Measurements from ENCODE around the gene KIAA0319L.
"Not testable (repeated sequence)": the region's sequence is repeated elsewhere in the genome, so short reads cannot be mapped to it uniquely, and the experiment has no call there.

KIAA0319L gene

DNA sequence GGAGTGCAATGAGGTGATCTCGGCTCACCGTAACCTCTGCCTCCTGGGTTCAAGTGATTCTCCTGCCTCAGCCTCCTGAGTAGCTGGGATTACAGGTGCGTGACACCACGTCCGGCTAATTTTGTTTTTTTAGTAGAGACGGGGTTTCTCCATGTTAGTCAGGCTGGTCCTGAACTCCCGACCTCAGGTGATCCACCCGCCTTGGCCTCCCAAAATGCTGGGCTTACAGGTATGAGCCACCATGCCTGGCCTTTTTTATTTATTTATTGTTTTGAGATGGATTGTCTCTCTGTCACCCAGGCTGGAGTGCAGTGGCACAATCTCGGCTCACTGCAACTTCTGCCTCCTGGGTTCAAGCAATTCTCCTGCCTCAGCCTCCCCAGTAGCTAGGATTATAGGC, 24.4 kb upstream of the KIAA0319L start:
- DNase-seq (ENCODE audit: low read depth), result not testable (repeated sequence)

DNA sequence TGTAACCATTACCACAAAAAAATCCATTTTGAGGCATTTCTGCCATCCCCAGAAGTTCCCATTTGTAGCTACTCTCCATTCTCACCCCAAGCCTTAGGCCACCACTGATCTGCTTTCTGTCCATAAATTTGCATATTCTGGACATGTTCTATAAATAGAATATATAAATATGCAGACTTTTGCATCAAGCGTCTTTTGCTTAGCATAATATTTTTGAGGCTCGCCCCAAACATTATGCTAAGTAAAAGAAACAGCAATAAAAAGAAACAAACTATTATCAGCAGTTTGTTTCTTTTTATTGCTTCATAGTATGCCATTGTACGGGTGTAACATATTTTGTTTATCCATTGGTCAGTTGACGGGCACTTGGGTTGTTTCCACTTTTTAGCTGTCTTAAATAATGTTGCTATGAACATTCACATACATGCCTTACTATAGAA, 23.8 kb upstream of the KIAA0319L start:
- DNase-seq (ENCODE audit: low read depth), result no peak

DNA sequence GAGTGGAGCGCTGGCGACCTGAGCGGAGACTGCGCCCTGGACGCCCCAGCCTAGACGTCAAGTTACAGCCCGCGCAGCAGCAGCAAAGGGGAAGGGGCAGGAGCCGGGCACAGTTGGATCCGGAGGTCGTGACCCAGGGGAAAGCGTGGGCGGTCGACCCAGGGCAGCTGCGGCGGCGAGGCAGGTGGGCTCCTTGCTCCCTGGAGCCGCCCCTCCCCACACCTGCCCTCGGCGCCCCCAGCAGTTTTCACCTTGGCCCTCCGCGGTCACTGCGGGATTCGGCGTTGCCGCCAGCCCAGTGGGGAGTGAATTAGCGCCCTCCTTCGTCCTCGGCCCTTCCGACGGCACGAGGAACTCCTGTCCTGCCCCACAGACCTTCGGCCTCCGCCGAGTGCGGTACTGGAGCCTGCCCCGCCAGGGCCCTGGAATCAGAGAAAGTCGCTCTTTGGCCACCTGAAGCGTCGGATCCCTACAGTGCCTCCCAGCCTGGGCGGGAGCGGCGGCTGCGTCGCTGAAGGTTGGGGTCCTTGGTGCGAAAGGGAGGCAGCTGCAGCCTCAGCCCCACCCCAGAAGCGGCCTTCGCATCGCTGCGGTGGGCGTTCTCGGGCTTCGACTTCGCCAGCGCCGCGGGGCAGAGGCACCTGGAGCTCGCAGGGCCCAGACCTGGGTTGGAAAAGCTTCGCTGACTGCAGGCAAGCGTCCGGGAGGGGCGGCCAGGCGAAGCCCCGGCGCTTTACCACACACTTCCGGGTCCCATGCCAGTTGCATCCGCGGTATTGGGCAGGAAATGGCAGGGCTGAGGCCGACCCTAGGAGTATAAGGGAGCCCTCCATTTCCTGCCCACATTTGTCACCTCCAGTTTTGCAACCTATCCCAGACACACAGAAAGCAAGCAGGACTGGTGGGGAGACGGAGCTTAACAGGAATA, 20.1 kb upstream of the KIAA0319L start:
- DNase-seq (ENCODE audit: low read depth), result peak; percentile 14

DNA sequence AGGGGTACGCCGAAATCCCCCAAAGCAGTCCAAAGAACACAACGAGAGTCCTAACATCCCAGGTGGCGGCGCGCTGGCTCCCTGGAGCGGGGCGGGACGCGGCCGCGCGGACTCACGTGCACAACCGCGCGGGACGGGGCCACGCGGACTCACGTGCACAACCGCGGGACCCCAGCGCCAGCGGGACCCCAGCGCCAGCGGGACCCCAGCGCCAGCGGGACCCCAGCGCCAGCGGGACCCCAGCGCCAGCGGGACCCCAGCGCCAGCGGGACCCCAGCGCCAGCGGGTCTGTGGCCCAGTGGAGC, 19.5 kb upstream of the KIAA0319L start:
- not testable (repeated sequence) for DNase-seq (ENCODE audit: low read depth)

DNA sequence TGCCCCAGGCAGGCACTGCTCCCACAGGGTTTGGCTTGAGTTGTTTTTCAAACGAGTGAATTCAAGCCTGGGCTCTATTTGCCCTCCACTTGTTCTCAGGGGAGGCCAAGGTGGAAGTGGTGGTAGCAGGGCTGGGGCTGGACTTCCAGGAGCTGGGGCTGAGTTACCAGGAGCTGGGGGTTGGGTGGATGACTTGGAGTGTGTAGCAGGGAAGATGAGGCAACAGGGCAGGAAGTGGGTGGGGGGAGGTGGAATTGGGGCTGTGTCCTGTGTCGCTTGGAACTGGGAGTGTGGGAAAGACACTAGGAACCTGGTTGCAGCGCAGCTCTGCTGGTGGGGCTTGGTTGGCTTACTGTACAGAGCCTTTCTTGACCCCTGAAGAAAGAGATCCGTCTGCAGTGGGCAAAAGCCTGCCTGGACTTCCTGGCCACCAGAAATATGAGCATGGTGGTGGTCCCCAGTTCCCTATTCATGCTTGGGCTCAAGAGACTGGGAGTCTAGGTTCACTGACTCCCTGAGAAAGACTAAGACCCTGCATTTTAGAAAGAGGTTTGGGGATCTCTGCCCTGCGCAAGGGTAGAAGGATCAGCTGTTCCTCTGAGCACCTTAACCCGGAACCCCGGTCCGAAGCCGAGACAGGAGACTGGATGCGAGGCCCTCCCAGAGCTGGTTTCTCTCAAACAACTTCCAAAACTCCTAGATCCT, 19.0 kb upstream of the KIAA0319L start:
- peak; percentile 30 for DNase-seq (ENCODE audit: low read depth)

DNA sequence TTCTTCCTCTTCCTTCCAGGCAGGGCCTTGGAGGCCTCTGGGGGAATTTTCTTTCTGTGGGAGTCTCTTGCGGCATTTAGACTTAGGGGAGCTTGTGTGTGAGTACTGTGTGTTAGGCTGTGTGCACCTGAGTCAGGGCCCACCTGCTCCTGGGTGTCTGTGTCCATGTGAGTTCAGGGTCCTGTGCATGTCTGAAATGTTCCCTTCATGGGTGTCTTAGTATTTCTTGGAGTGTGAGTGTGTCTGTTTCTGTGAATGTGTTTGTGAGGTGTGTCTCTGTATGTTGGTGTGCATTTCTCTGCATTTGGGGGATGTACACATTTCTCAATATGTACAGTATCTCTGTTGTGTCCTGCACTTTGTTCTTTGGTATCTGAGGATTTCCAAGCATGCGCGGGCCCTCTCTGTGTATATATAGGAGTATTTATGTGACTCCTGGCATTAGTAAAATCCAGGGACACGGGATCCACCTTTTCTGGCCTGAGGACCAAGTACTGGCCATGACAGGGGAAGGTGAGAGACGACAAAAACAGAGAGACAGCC, 18.3 kb upstream of the KIAA0319L start:
- no peak for DNase-seq (ENCODE audit: low read depth)

DNA sequence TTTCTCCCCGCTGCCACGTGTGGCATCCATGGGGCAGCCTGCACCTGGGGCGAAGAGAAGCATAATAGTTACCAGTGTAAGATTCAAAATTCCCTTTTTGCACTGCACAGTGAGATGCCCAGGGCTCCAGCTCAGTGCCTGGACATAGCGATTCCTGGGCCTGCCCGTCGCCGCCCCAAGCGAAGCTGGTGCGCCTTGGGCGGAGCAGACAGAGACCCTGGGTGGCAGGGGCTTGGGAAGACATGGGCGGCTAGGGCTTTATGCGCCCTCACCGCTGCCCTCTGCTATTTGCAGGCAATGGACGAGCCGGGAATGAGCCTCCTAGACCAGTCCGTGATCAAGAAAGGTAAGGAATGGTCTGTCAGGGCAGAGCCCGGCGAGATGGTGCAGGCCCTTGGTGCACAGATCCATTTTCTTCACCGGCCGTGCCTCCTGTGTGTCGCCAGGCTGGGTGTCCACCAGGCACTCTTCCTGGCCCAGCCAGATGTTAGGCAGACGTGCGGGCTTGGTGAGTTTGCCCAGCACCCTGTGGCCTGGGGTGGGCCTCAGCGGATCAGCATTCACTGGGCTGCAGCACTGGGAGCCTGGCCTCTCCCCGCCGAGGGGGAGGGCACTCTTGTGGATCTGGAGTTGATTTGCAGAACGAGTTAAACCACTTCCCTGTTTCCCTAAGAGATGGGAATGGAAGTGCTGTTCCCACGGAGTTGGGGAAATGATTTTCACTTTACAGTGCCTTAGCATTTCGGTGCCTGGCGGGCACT, 17.6 kb upstream of the KIAA0319L start:
- DNase-seq (ENCODE audit: low read depth), result no peak

DNA sequence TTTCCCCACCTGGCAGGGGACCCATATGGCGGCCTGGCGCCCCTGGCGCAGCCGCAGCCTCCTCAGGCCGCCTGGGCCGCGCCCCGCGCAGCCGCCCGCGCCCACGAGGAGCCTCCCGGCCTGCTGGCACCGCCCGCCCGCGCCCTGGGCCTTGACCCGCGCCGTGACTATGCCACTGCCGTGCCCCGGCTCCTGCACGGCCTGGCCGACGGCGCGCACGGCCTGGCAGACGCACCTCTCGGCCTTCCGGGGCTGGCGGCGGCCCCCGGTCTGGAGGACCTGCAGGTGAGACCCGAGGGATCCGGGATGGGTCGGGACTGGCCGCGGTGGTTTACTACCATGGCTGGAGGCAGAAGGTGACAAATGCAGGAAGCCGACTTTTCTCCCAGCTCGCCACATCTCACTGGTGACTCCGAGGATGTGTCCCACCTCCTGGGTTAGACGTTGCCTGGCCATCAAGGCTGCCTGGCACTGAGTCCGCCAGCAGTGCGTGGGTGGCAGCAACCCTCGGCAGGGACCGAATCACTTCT, 17.0 kb upstream of the KIAA0319L start:
- DNase-seq (ENCODE audit: low read depth), result no peak

DNA sequence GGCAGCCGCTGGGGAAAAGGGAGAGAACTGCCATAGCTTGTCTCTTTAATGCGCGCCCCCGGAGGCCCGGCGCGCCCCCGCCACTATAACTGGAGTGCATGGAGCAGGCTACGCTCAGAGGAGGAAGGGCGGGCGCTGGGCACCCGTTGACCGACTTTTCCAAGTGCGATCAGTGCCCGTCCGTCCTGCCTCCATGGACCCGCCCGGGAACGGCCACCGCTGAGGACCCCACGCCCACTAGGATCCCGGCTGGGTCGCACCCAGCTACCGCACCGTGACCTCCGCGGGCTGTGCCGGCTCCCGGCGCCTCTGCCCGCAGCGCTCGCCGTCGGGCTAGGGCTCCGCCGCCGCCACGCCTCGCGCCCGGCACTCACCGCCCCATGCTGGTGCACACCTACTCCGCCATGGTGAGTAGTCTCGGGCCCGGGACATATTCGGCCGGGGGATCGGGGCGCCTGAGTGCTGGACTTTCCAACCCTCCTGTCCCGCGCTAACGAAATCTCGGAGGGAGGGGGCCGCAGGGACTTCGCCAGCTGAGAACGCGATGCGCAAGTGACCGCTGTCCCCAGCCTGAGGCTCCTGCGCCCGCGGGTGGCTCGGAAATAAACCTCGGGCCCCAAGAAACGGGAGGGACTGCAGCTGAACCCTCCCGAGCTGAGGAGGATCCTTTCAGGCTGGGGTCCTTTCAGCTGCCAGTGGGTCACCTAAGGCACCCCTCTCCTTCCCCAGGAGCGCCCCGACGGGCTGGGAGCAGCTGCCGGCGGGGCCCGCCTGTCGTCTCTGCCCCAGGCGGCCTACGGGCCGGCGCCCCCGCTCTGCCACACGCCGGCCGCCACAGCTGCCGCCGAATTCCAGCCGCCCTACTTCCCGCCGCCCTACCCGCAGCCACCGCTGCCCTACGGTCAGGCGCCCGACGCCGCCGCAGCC, 16.3 kb upstream of the KIAA0319L start, which contains the start of gene TFAP2E:
Gene TFAP2E, plus strand, starts transcription at position 117 of the 927 bp plus-strand sequence. Its CDS starts 264 bp downstream, at position 381.
- peak; percentile 32 for DNase-seq (ENCODE audit: low read depth)

DNA sequence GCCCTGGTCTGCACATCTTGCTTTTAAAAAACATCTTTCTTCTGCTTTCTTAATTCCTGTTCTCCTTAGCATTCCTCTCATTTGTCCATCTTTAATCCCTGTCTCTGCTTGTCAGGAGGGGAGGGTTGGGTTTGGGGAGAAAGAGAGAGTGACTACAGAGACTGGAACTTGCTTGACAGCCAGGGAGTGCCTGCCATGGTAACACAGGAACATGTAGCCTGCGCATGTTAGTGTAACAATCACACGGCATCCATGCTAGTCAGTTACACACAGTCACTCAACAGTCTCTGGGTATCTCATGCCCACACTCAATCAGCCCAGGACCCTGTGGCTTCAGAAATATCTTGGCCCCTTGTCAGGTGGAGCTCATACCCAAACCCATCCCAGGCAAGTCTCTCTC, 15.1 kb upstream of the KIAA0319L start:
- DNase-seq (ENCODE audit: low read depth), result no peak

DNA sequence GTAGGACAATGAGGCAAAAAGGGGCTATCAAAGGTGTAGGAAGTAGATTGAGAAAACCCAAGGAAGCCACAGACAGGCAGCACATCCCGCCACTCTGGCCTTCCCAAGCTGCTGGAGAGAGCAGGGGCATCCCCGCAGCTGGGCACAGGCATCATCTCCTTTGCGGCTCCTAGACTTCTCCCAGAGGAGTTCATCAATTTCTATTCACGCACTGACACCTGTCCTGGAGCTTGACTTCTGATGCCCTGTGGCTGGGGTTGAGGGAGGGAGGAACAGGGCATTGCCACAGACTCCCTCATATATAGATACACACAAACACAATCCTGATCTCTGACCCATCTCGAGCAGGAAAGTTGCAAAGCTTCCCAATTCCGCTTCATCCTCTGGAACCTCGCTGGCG, 14.1 kb upstream of the KIAA0319L start:
- DNase-seq (ENCODE audit: low read depth), result no peak

DNA sequence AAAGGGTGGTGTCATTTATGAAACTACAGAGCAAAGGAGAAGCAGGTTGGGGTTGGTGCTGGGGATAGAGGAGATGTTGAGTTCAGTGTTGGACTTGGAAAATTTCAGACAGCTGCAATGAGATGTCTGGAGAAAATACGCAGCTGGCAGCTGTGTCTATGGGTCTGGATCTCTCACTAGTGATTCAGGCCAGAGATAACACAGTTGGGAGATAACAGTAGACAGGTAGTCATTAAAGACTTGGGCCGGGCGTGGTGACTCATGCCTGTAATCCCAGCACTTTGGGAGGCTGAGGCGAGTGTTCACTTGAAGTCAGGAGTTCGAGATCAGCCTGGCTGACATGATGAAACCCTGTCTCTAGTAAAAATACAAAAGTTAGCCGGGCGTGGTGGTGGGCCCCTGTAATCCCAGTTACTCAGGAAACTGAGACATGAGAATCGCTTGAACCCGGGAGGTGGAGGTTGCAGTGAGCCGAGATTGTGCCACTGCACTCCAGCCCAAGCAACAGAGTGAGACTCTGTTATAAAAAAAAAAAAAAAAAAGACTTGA, 13.5 kb upstream of the KIAA0319L start:
- peak; percentile 88 for DNase-seq (ENCODE audit: low read depth)

DNA sequence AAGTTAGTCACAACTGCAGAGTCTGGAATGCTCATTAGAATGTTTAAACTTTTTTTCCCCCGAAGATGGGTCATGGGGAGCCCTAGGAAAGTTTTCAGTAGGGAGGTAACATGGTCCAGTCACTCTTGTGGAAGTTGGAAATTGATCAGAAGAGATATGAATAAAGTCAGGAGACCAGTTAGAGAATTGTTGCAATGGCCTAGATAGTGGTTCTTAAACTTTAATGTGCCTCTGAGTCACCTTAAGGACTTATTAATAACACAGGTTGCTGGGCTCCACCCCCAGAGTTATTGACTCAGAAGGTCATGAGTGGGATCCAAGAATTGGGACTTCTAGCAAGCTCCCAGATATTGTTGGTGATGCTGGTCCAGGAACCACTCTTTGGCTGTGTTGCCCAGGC, 12.7 kb upstream of the KIAA0319L start:
- peak; percentile 59 for DNase-seq (ENCODE audit: low read depth)

DNA sequence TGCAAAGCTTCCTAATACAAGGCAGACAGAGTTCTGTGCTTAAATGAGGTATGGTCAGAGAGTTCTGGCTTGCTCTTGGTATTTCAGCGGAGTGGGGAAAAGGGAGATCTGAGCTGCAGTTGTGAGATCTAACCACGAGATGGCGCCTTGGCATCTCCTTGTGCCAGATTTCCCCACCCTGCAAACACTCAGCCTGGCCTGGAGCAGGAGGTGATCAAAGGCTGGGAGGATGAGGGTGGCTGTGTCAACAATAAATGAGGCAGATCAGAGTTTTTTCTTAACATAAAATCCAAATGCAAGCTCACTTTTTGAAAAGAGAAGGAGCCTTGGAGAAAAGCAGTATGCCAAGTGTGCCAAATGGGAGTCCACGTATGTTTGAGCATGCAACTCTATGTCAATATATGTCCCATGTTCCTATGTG, 11.8 kb upstream of the KIAA0319L start:
- peak; percentile 58 for DNase-seq (ENCODE audit: low read depth)

DNA sequence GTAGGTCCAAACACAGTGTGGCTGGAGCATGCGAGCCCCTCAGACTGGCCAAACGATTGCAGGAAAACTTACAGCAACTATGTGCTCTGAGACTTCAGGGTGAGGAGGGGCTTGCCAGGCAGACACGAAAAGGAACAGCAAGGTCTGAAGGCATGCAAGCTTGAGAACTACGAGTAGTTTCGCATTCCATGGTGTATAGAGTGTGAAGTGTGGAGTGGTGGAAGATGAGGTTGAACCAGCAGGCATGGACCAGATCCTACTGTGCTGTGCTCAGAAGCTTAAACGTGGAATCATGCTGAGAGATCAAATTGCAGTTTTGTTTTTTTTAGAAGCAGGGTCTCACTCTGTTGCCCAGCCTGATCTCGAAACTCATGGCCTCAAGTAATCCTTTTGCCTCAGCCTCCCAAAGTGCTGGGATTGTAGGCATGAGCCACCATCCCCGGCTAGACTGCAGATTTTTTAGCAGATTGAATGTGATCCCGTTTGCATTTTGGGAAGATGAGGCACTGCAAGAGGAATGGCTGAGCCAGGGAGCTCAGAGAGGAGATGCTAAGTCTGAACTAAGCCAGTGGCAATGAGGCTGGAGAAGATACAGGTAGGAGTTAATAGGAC, 10.8 kb upstream of the KIAA0319L start:
- DNase-seq (ENCODE audit: low read depth), result no peak

DNA sequence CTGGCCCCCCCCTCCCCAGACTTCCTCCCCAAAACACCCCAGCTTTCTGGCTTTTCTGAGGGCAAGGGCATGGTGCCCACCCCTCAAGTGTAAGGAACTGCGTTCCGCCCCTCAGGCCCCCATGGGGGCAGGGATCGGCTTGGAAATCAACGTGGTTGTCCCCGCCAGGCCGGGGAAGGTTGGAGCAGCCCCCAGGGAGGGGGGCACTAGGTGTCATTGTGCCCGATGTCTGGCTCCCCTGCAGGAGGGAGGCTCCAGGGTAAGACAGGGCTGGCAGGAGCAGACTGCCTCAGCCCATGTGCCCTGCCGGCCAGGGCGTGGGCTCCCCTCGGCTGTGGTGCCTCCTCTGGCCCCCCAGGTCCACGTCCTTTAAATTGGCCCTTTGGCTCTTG, 8.5 kb upstream of the KIAA0319L start:
- DNase-seq (ENCODE audit: low read depth), result no peak

DNA sequence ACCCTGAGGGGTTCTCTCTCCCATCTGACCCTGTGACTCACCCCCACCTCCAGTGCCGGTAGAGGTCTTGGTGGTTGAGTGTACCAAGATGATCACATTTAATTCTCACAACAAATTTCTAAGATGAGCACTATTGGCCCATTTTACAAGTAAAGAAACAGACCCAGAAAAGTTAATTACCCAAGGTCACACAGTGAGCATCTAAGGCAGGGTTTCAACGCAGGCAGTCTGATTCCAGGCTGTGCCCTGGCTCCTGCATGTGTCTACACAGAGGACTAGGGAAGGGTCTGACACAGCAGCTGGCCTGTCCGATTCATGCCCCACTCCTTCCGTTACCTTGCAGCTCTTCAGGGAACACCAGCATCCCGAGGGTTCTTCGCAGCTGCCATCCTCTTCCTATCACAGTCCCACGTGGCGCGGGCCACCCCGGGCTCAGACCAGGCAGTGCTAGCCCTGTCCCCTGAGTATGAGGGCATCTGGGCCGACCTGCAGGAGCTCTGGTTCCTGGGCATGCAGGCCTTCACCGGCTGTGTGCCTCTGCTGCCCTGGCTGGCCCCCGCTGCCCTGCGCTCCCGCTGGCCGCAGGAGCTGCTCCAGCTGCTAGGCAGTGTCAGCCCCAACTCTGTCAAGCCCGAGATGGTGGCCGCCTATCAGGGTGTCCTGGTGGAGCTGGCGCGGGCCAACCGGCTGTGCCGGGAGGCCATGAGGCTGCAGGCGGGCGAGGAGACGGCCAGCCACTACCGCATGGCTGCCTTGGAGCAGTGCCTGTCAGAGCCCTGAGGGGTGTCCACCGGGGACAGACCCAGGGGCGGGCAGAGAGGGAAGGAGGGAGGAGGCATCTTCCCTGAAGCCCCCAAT, 7.9 kb upstream of the KIAA0319L start:
- DNase-seq (ENCODE audit: low read depth), result no peak

DNA sequence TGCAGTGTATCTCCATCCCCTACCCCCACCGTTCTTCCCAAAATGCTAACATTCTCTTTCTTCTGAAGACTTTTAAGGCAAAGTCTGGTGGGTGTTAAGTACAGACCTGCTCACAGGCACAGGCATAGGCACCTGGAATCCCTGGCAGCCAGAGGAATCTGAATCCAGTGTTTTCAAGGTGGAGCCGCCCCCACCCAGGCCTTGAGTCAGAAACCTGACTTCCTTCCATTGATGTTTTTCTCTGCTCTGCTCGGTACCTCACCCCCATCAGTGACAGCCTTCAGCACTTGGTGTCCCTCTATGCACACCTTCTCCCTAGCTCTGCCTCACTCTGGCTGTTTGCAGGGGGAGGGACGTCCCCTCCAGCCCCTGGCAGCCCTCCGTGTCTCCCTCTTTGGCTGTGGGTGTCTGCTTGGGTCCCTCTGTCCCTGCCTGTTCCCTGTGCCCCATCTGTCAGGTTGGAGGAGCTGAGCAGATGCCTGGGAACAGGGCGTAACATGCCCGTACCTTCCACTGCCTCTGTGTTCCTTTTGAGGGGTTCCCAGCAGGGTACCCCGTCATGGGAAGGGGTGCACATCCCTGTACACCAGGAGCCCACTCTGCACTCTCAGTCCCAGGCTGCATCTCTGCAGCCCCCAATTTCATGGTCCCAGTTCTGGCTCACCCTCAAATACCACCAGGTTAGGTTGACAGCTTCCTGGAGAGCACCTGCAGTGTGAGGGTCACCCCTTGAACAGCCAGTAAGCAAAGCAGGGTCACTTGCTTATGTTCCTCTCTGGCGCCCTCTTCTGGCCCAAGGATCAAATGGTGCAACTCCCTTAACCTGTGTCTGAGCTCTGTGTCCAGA, 7.1 kb upstream of the KIAA0319L start:
- DNase-seq (ENCODE audit: low read depth), result peak; percentile 74
